HG03558 (cell line): ENCODE measurements around the gene CAPN8.

Experiments
- ATAC-seq: cut with Tn5 transposase; IDR thresholded peaks from one replicate; pipeline ENCODE4 v1.9.1; 2021; ENCODE audit warnings: moderate number of reproducible peaks; ENCODE audit not compliant: unreplicated experiment; ENCODE audit errors: extremely low read depth

Gene CAPN8

GRCh38 chr1:223665592-223666312, at the start of gene CAPN8:
Gene CAPN8, minus strand, starts transcription at chr1:223665701. Its CDS starts 55 bp downstream, at chr1:223665646.
- no peak for ATAC-seq

GRCh38 chr1:223714849-223715603, 49.5 kb upstream of the CAPN8 start:
- no peak for ATAC-seq

- ATAC-seq: no peak
Observed at GRCh38 chr1:223714421-223714724, 48.9 kb upstream of the CAPN8 start.

DNA sequence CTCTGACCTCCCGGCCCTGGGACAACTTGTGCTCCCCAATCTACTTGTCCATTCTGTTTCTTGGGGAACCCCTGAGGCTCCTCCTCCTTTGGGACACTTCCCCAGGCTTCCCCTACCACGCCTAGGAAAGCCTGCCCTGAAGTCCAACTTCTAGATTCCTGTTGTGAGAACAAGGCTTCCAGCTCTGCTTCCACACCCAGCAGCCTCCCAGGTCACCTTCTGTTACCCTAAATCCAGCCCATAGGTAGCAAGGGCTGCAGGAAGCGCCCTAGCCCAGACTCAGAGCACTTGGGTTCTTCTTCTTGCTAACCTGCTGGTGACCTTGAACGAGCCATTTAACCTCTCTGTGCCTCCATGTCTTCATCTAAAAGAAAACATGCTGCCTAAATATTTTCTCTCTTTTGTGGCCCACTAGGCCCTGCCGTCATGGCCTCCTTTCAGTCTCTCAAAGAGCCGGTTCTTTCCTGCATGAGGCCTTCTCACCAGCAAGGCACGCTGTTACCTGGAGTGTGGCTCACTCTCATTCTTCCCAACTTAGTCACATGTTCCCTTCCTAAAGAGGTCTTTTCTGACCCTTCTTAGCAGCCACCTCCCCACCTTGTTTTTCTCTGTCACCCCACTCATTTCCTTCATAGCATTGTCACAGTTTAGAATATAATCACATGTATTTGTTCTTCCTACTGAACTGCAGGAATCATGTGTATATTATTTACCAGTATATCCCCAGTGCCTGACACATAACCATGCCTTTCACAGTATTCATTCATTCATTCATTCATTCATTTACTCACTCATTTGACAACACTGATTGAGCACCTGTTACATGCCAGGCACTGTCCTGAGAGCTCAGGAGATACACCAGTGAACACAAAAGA, 48.3 kb upstream of the CAPN8 start:
- ATAC-seq: no peak

GRCh38 chr1:223712850-223713474, 47.5 kb upstream of the CAPN8 start:
- peak; percentile 3 for ATAC-seq

- peak; percentile 33 for ATAC-seq
Observed at GRCh38 chr1:223712194-223712849, 46.8 kb upstream of the CAPN8 start, which contains the start of gene CAPN2. Gene CAPN2, plus strand, starts transcription at chr1:223712539. Its CDS starts 102 bp downstream, at chr1:223712641.

GRCh38 chr1:223711747-223712193, 46.3 kb upstream of the CAPN8 start:
- ATAC-seq: no peak

GRCh38 chr1:223711173-223711572, 45.7 kb upstream of the CAPN8 start:
- no peak for ATAC-seq

- no peak for ATAC-seq
Observed at GRCh38 chr1:223710179-223711133, 45.0 kb upstream of the CAPN8 start.

DNA sequence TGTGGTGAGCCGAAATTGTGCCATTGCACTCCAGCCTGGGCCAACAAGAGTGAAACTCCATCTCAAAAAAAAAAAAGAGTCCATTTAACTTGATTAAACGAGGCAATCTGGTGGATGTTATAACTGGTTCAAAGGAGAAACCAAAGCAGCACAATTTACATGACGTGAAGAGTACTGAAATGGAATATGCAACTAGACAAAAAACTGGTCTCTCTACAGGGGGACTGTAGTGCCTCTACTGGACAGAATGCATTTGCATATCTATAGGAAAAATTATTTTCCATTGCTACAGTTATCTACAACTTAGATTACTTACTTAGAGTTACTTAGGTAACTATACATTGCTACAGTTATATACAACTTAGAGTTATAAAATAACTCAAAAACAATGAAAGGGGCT, 44.1 kb upstream of the CAPN8 start:
- ATAC-seq: no peak

DNA sequence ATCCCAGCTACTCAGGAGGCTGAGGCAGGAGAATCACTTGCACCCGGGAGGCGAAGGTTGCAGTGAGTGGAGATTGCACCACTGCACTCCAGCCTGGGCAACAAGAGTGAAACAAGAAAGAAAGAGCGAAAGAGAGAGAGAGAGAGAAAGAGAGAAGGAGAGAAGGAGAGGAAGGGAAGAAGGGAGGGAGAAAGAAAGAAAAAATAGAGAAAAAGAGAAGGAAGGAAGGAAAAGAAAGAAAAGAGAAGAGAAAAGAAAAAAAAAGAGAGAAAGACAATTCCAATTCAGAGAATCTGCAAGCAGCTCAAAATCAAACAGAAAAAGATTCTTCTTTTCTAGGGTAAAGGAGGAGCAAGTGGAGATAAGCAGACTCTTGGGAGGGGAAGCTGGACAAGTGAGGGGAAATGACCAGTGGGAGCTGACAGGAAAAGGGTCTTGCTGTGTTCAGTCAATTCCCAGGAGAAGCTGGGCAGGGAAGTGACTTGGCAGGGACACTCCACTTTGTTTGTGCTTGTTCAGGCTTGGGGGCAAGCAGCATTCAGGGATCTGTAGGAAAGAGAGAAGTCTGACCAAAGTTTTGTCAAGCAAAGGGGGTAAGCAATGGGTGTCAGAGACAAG, 43.3 kb upstream of the CAPN8 start:
- ATAC-seq: no peak

GRCh38 chr1:223708001-223708359, 42.5 kb upstream of the CAPN8 start:
- ATAC-seq: no peak

DNA sequence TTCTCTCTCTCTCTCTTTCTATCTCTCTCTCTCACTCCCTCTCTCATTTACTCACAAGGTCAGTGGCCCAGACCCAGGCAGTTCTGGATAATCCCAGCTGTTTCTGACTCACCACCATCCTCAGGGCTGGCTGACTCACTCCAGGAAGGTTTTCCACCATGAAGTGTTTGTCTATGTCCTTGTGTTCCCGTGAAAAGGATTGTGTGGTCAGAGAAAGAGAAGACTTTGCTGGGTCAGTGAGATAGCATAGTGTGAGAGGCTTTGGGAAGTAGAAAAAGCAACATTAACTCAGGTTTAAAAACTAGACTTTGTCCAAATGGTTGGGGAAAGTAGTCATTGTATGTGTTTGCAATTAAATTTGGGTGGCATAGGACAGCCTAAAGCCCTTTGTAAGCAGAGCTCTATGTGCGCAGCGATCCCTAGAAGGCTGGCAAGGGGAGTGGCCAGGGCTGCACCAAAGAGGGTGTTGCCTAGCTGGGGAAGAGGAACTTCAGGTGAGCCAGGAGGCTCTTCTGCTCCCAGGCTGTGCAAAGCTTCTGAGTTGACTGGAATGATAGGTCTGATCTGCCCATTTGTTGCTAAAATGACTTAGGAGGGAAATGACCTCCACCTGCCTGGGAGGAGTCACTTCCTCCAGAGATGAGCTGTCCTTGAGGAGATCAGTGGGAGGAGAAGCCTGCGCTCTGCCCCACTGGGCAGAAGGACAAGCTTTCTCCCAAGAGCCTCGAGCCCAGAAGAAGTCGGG, 41.9 kb upstream of the CAPN8 start:
- no peak for ATAC-seq

- no peak for ATAC-seq
Observed at GRCh38 chr1:223706077-223706973, 40.8 kb upstream of the CAPN8 start.

DNA sequence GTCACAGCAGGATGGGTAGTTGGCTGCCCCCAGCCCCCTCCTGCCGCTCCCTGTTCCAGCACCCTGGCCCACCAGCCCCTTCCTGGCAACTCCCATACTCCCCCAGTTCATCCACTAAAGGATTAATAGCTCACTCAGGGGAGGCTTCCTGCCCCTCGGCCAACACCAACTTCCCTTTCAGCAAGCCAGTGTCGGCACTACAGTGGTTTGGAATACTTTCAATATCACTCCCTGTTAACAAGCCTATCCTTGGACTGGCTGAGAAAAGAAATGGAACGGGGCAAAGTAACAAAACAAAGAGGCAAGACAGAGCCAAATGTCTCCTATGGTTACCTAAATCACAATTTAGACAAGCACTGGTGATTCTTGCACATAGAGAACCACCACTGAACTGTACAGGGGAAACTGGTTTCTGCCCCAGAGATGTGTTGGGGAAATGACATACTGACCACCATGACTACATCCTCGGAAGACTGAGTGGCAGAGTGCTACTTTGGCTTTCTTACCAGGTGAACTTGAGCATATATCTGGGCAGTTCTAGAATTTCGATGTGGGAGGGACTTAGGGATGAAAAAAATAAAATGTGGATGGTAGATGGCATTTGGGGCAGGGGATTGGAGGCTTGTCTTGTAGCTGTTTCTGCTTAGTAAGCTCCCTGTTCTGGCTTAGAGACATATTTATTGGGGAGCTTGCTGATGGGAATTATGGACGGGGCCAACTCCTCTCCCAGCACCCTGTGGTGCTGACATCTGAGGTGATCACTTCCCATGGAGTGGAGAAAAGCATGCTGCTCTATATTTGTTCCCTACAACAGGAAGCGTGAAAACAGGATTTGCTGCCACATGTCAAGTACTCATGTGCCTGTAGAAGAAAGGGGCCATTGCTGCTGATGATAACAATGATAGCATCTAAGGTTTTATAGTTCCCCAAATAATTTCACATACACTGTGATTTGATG, 39.7 kb upstream of the CAPN8 start:
- ATAC-seq: no peak

DNA sequence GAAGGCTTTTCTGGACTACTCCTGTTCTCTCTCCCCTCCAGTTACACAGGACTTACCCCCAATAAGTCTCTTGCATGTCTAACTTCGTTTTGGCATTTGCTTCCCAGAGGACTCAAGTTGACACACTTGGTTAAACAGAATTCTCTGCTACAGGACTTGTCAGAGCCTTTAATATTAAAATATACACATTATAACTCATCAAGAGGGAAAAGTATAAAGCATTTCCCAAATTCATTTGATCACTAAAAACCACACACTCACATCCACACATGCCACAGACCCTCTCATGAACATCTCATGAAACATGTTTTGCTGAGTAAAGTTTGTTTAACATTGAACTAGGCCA, 38.1 kb upstream of the CAPN8 start:
- no peak for ATAC-seq
